K562 (cell line): ENCODE measurements around the gene CAMK1D. TPM values are rescaled to one million over a fixed set of nuclear protein-coding genes. Genes with fewer than 3 reads are reported as not detected.

Source experiments
- CREB5 ChIP-seq: fragments of 250-450 bp; sonication (Bioruptor Pico); IDR thresholded peaks from 2 replicates; pipeline ENCODE4 v1.5.0; 2020; ENCODE audit warnings: mild to moderate bottlenecking
- PHB ChIP-seq: fragments of 250-450 bp; sonication (Bioruptor Pico); IDR thresholded peaks from 2 replicates; pipeline ENCODE4 v1.5.0; 2021
- RAD21 ChIP-seq, 2 experiments: fragments of 250-450 bp in 1 of 2; fragments of 450-650 bp in 1 of 2; sonication (Bioruptor Pico) in 1 of 2; formaldehyde crosslinking in 1 of 2; IDR thresholded peaks in 1 of 2; conservative IDR thresholded peaks in 1 of 2; 2 replicates each; pipeline versions ENCODE4 v1.4.0 to v1.8.0; 2020 to 2022; ENCODE audit warnings: mild to moderate bottlenecking in 2 of 2, moderate library complexity in 1 of 2
- TBL1XR1 ChIP-seq, 2 experiments: IDR thresholded peaks; 2 replicates each; pipeline ENCODE4 v1.6.1; 2012; ENCODE audit warnings: improper control_type of control experiment in 2 of 2, low read length in 2 of 2, mild to moderate bottlenecking in 1 of 2
- TEAD4 ChIP-seq, 2 experiments: sonication (generic) in 1 of 2; formaldehyde crosslinking in 1 of 2; IDR thresholded peaks; 2 replicates each; pipeline versions ENCODE4 v1.6.1 to v1.8.0; 2012 to 2022; ENCODE audit warnings: borderline replicate concordance in 1 of 2, inconsistent platforms in 1 of 2, low read length in 1 of 2, mild to moderate bottlenecking in 1 of 2, missing genetic modification reagents in 1 of 2
- polyA plus RNA-seq, 8 experiments: library from polyadenylated mRNA; depleted of rRNA in 4 of 8; stranded (reverse) in 5 of 8; unstranded in 3 of 8; fragments of >200 nt; fragmentation: Nextera tagmentation in 2 of 8; fragmentation: Illumina TruSeq in 1 of 8; extraction: Ambion mirVana in 2 of 8; extraction: Trizol in 1 of 8; gene quantifications; 2 replicates each; pipeline versions ENCODE4 v1.2.1 to v1.2.3, GENCODE V29; 2011 to 2014; ENCODE audit warnings: inconsistent platforms in 1 of 8, missing spikeins in 1 of 8
- total RNA-seq, 7 experiments: library from RNA; depleted of rRNA in 6 of 7; stranded (reverse); fragments of >200 nt in 6 of 7; fragmentation: Illumina TruSeq in 2 of 7; extraction: Trizol in 2 of 7; gene quantifications; 2 replicates each; pipeline versions ENCODE4 v1.2.1 to v1.2.3, GENCODE V29; 2011 to 2021; ENCODE audit warnings: low replicate concordance in 1 of 7
- TF ChIP-seq, protein P1 (sequence below), 2 experiments: fragments of 450-650 bp; formaldehyde crosslinking in 1 of 2; IDR thresholded peaks; 2 replicates each; pipeline versions ENCODE4 v1.4.0 to v1.6.1; 2014 to 2020; ENCODE audit warnings: mild to moderate bottlenecking in 2 of 2, borderline replicate concordance in 1 of 2, low read depth in 1 of 2

Gene CAMK1D
- total and polyA plus RNA-seq, 9 of the 15 experiments (the other 6 are each of a cell fraction or from before 2014, with no cell fraction given), result 0.12 to 0.24 (median 0.20) TPM; not detected in 5

- TF ChIP-seq RAD21 (CRISPR knock-in tag; conservative IDR thresholded peaks at IDR 0.05 in 1 of 2, IDR thresholded peaks at IDR 0.05 in 1 of 2), result no peak
- no peak for TF ChIP-seq TEAD4 (IDR thresholded peaks at IDR 0.05; ENCODE audit: low read length)
- TF ChIP-seq TEAD4 (CRISPR knock-in tag; IDR thresholded peaks at IDR 0.05; ENCODE audit: borderline replicate concordance), result no peak
- no peak for TF ChIP-seq CREB5
- TF ChIP-seq PHB, result no peak
- TF ChIP-seq, protein P1, sequence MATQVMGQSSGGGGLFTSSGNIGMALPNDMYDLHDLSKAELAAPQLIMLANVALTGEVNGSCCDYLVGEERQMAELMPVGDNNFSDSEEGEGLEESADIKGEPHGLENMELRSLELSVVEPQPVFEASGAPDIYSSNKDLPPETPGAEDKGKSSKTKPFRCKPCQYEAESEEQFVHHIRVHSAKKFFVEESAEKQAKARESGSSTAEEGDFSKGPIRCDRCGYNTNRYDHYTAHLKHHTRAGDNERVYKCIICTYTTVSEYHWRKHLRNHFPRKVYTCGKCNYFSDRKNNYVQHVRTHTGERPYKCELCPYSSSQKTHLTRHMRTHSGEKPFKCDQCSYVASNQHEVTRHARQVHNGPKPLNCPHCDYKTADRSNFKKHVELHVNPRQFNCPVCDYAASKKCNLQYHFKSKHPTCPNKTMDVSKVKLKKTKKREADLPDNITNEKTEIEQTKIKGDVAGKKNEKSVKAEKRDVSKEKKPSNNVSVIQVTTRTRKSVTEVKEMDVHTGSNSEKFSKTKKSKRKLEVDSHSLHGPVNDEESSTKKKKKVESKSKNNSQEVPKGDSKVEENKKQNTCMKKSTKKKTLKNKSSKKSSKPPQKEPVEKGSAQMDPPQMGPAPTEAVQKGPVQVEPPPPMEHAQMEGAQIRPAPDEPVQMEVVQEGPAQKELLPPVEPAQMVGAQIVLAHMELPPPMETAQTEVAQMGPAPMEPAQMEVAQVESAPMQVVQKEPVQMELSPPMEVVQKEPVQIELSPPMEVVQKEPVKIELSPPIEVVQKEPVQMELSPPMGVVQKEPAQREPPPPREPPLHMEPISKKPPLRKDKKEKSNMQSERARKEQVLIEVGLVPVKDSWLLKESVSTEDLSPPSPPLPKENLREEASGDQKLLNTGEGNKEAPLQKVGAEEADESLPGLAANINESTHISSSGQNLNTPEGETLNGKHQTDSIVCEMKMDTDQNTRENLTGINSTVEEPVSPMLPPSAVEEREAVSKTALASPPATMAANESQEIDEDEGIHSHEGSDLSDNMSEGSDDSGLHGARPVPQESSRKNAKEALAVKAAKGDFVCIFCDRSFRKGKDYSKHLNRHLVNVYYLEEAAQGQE (IDR thresholded peaks at IDR 0.05; ENCODE audit: borderline replicate concordance), result no peak
- TF ChIP-seq, protein P1 (CRISPR knock-in tag; IDR thresholded peaks at IDR 0.05; ENCODE audit: low read depth), result no peak
- no peak for TF ChIP-seq TBL1XR1 (IDR thresholded peaks at IDR 0.05; ENCODE audit: low read length in 2 of 2)
These were observed 457.9 kb downstream of the CAMK1D start (continued) for GRCh38 chr10:12807096-12807755.
